ENCODE measurements around the gene APLP2. TPM values are rescaled to one million over a fixed set of nuclear protein-coding genes. Genes with fewer than 3 reads are reported as not detected.
A peak's percentile ranks its signal among the peaks of the same experiment; 100 is the strongest.

APLP2 gene
- total RNA-seq, 1 donor from 2014 or later: 815 TPM

DNA sequence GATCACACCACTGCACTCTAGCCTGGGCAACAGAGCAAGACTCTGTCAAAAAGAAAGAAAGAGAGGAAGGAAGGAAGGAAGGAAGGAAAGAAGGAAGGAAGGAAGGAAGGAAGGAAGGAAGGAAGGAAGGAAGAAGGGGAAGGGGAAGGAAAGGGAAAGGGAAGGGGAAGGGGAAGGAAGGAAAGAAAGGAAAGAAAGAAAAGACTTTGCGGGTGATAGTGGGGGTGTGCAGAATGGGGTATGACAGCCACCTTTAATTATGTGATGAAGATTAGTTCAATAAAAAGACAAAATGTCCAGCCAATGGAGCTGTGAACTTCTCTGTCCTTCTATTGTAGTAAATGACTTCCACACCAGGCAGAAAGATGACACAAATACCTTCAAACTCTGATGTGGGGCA, 8.7 kb upstream of the APLP2 start:
- H3K36me3 Mint-ChIP-seq (ENCODE audit: low read depth, unreplicated experiment): no peaks in the 10 kb centered on the region
- H3K27ac Mint-ChIP-seq (ENCODE audit: unreplicated experiment): no peak overlapping the region
- H3K4me1 Mint-ChIP-seq (ENCODE audit: unreplicated experiment): peaks cover 17% of the 10 kb centered on the region
- no peak for DNase-seq (ENCODE audit: low spot score)
- H3K27me3 Mint-ChIP-seq (ENCODE audit: unreplicated experiment): peaks cover 3% of the 10 kb centered on the region
- no peak for TF ChIP-seq CTCF (IDR thresholded peaks at IDR 0.05; ENCODE audit: unreplicated experiment)
- H3K9me3 Mint-ChIP-seq (ENCODE audit: unreplicated experiment): no peaks in the 10 kb centered on the region
- no peak overlapping the region for H3K4me3 Mint-ChIP-seq (ENCODE audit: unreplicated experiment)

DNA sequence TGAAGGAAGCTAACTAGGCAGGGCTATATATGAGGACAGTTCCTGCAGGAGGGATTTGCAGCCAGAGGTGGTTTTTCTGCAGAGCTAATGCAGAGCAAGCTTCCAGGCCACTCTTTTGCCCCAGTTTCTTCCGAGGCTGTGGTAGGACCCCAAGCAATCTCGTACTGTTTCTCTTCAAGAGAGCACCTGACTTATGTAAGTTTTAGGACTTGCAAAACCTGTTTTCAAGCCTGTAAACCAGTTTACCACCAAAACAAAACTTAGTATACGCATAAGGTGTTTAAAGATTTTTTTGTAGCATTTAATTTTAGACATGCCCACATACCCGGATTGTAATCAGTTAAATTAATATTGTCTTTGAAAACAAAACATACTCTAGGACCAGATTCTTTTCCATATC, 7.7 kb upstream of the APLP2 start:
- no peak for TF ChIP-seq CTCF (IDR thresholded peaks at IDR 0.05; ENCODE audit: unreplicated experiment)
- H3K9me3 Mint-ChIP-seq (ENCODE audit: unreplicated experiment): no peaks in the 10 kb centered on the region
- H3K4me3 Mint-ChIP-seq (ENCODE audit: unreplicated experiment): no peak overlapping the region
- no peak overlapping the region for H3K27ac Mint-ChIP-seq (ENCODE audit: unreplicated experiment)
- DNase-seq (ENCODE audit: low spot score): no peak
- H3K36me3 Mint-ChIP-seq (ENCODE audit: low read depth, unreplicated experiment): no peaks in the 10 kb centered on the region
- peaks cover 3% of the 10 kb centered on the region for H3K27me3 Mint-ChIP-seq (ENCODE audit: unreplicated experiment)
- peaks cover 17% of the 10 kb centered on the region for H3K4me1 Mint-ChIP-seq (ENCODE audit: unreplicated experiment)

DNA sequence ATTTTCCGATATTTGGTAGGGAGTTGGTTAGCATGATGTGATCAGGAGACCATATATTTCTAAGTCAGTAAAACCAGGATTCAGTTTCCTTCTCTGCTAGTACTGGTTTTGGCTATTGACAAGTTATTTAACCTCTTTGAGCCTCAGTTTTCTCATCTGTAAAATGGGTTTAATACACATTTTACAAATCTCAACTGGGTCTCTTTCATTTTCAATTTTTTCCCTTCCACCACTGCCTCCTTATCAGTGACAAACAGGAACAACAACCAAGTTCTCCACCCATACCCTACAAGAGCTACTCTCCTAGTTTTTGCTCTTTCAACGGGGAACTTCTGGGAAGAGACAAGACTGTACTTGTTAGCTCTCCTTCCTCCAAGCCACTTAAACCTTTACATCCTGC, 6.2 kb upstream of the APLP2 start:
- no peak for TF ChIP-seq CTCF (IDR thresholded peaks at IDR 0.05; ENCODE audit: unreplicated experiment)
- Mint-ChIP-seq H3K4me3 (ENCODE audit: unreplicated experiment) (no peak overlapping the region), H3K27me3 (ENCODE audit: unreplicated experiment) (peaks cover 6% of the 10 kb centered on the region), H3K4me1 (ENCODE audit: unreplicated experiment) (peaks cover 23% of the 10 kb centered on the region), H3K36me3 (ENCODE audit: low read depth, unreplicated experiment) (peaks cover 2% of the 10 kb centered on the region), H3K9me3 (ENCODE audit: unreplicated experiment) (no peaks in the 10 kb centered on the region), H3K27ac (ENCODE audit: unreplicated experiment) (no peak overlapping the region)
- no peak for DNase-seq (ENCODE audit: low spot score)

DNA sequence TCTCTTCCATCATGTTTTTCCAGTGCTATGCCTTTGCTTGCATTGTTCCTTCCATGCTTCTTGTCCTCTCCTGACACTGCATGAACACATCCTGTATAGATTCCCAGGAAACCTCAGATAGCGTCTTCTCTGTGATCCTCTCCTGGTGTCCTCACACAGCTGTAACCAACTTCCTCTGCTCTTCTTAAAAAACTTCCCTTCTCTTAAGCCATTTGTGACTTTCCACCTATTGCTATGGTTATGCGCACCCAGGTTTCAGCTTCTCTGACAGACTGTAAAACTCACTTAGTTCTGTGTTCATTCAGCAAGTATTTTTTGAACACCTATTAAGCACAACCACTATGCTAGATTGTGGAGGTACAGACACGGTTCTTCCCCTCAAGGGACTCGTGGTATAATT, 5.1 kb upstream of the APLP2 start:
- Mint-ChIP-seq H3K4me3 (ENCODE audit: unreplicated experiment) (no peak overlapping the region), H3K36me3 (ENCODE audit: low read depth, unreplicated experiment) (peaks cover 7% of the 10 kb centered on the region), H3K9me3 (ENCODE audit: unreplicated experiment) (no peaks in the 10 kb centered on the region), H3K27me3 (ENCODE audit: unreplicated experiment) (peaks cover 12% of the 10 kb centered on the region), H3K27ac (ENCODE audit: unreplicated experiment) (peak overlapping the region; percentile 50), H3K4me1 (ENCODE audit: unreplicated experiment) (peaks cover 29% of the 10 kb centered on the region)
- no peak for DNase-seq (ENCODE audit: low spot score)
- TF ChIP-seq CTCF (IDR thresholded peaks at IDR 0.05; ENCODE audit: unreplicated experiment): no peak

DNA sequence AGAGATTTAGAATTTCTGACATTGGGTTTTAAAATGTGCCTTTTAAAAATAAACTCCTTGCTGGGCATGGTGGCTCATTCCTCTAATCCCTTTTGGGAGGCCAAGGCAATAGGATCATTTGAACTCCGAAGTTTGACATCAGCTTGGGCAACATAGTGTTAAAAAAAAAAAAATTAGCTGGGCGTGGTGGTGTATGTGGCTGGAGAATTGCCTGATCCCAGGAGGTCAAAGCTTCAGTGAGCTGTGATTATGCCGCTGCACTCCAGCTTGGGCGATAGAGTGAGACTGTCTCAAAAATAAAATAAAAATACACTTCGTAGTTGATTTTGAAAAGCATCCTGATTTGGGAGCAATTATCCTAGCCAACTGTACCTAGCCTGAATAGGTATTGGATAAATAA, 3.4 kb upstream of the APLP2 start:
- Mint-ChIP-seq H3K36me3 (ENCODE audit: low read depth, unreplicated experiment) (peaks cover 10% of the 10 kb centered on the region), H3K9me3 (ENCODE audit: unreplicated experiment) (no peaks in the 10 kb centered on the region), H3K27ac (ENCODE audit: unreplicated experiment) (no peak overlapping the region), H3K4me3 (ENCODE audit: unreplicated experiment) (no peak overlapping the region), H3K27me3 (ENCODE audit: unreplicated experiment) (peaks cover 17% of the 10 kb centered on the region), H3K4me1 (ENCODE audit: unreplicated experiment) (peaks cover 32% of the 10 kb centered on the region)
- no peak for DNase-seq (ENCODE audit: low spot score)
- TF ChIP-seq CTCF (IDR thresholded peaks at IDR 0.05; ENCODE audit: unreplicated experiment): no peak

All from endothelial cell (in vitro differentiated cells).